ENCODE data around the gene SKOR1. TPM values are rescaled to one million over a fixed set of nuclear protein-coding genes. Genes with fewer than 3 reads are reported as not detected.

Gene SKOR1
- total RNA-seq, 1 donor, result 0.36 TPM

DNA sequence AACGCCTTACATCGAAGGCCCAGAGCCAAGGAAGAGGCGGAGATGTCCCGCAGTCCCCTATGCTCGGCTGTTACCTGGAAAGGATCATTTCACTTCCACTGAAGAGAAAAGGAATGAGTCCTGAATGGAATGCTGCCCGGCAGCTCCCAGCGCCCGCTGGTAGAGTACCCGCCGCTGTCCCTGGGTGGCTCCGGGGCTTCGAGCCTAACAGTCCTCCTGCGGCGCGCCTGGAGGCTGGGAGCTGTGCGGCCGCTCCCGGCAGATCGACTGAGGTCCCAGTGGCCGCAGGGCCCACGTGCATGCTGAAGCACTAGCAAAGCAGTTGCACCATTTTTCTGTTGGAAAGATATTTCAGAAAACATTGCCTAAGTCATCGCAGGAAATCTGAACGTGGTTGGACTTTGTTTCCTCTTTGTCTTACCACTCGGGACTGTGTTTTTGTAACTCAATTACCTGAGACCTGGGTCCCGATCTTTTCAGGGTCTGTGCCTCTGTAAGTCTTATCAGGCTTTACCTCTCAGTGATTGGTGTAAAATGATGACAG is 13.6 kb downstream of the SKOR1 start:
- peaks cover 38% of the 10 kb centered on the region for H3K4me1 ChIP-seq (ENCODE audit: insufficient read depth, low read length)
- H3K27ac ChIP-seq (ENCODE audit: low read depth, low read length), result no peak overlapping the region
- TF ChIP-seq, protein P1, sequence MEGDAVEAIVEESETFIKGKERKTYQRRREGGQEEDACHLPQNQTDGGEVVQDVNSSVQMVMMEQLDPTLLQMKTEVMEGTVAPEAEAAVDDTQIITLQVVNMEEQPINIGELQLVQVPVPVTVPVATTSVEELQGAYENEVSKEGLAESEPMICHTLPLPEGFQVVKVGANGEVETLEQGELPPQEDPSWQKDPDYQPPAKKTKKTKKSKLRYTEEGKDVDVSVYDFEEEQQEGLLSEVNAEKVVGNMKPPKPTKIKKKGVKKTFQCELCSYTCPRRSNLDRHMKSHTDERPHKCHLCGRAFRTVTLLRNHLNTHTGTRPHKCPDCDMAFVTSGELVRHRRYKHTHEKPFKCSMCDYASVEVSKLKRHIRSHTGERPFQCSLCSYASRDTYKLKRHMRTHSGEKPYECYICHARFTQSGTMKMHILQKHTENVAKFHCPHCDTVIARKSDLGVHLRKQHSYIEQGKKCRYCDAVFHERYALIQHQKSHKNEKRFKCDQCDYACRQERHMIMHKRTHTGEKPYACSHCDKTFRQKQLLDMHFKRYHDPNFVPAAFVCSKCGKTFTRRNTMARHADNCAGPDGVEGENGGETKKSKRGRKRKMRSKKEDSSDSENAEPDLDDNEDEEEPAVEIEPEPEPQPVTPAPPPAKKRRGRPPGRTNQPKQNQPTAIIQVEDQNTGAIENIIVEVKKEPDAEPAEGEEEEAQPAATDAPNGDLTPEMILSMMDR (IDR thresholded peaks at IDR 0.05; ENCODE audit: extremely low read depth, low read depth, low read length), result no peak
- no peaks in the 10 kb centered on the region for H3K9me3 ChIP-seq (ENCODE audit: low read depth, low read length)
- peak overlapping the region; percentile 86 for H3K4me3 ChIP-seq (ENCODE audit: insufficient read depth, low read length)
- peak; percentile 96 for DNase-seq (ENCODE audit: insufficient read length, low spot score, missing footprints)
- no peaks in the 10 kb centered on the region for H3K79me2 ChIP-seq (ENCODE audit: insufficient read depth, low read length)
- H4K20me1 ChIP-seq (ENCODE audit: insufficient read depth, low read length), result no peaks in the 10 kb centered on the region
- no peaks in the 10 kb centered on the region for H3K36me3 ChIP-seq (ENCODE audit: insufficient read depth, low read length)
- H3K4me2 ChIP-seq (ENCODE audit: insufficient read depth, low read length), result peak overlapping the region; percentile 98
- peaks cover 34% of the 10 kb centered on the region for H3K27me3 ChIP-seq (ENCODE audit: insufficient read depth, low read length)
- peak overlapping the region; percentile 83 for H2AFZ ChIP-seq (ENCODE audit: low read length)

DNA sequence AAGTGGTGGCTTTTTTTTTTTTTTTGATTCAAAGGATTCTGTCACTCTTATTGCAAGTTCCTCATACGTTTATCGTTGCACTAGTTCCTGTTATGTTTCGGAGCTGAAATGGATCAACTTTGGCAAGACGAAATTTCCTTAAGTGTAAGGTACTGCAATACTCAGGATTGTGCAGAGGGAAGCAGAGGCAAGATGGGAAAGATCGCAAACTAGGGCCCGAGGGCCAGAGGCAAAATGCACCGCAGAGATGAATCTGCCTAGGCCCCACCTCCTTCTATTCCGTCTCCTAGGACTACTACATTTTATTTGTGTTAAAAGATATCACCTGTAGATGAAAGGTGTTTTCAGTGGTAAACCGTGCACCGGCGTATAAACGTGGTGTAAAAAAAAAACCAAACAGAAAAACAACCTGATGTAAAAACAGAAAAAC is 14.2 kb downstream of the SKOR1 start:
- peak; percentile 85 for DNase-seq (ENCODE audit: insufficient read length, low spot score, missing footprints)
- no peaks in the 10 kb centered on the region for H3K79me2 ChIP-seq (ENCODE audit: insufficient read depth, low read length)
- H3K9me3 ChIP-seq (ENCODE audit: low read depth, low read length), result no peaks in the 10 kb centered on the region
- H4K20me1 ChIP-seq (ENCODE audit: insufficient read depth, low read length), result no peaks in the 10 kb centered on the region
- peaks cover 43% of the 10 kb centered on the region for H3K4me1 ChIP-seq (ENCODE audit: insufficient read depth, low read length)
- TF ChIP-seq, protein P1 (IDR thresholded peaks at IDR 0.05; ENCODE audit: extremely low read depth, low read depth, low read length), result no peak
- no peaks in the 10 kb centered on the region for H3K36me3 ChIP-seq (ENCODE audit: insufficient read depth, low read length)
- H3K4me3 ChIP-seq (ENCODE audit: insufficient read depth, low read length), result peak overlapping the region; percentile 86
- H2AFZ ChIP-seq (ENCODE audit: low read length), result peak overlapping the region; percentile 84
- peaks cover 28% of the 10 kb centered on the region for H3K27me3 ChIP-seq (ENCODE audit: insufficient read depth, low read length)
- H3K27ac ChIP-seq (ENCODE audit: low read depth, low read length), result peak overlapping the region; percentile 94
- peak overlapping the region; percentile 98 for H3K4me2 ChIP-seq (ENCODE audit: insufficient read depth, low read length)

DNA sequence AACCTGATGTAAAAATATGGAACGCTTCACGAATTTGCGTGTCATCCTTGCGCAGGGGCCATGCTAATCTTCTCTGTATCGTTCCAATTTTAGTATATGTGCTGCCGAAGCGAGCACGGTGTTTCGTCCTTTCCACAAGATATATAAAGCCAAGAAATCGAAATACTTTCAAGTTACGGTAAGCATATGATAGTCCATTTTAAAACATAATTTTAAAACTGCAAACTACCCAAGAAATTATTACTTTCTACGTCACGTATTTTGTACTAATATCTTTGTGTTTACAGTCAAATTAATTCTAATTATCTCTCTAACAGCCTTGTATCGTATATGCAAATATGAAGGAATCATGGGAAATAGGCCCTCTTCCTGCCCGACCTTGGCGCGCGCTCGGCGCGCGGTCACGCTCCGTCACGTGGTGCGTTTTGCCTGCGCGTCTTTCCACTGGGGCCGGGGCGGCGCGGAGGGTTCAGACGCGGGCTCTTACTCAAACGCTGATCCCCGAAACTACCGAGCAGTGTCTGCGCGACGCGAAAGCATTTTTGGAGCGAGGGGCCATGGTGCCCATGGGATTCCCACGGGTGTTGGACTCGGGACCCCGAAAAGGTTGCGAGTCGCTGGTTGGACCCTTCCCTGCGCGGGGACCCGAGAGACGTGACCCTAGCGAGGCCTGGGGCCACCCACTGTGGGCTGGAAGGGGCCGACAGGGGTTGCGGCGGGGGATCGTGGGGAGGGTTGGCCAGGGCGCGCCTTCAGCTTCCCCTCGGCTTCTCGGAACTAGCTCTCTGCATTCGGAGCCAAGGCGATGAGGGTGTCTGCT is 14.8 kb downstream of the SKOR1 start, which contains the start of gene RNU6-1:
Gene RNU6-1, minus strand, starts transcription at position 117 of the 820 bp plus-strand sequence.
- Histone ChIP-seq H3K79me2 (ENCODE audit: insufficient read depth, low read length) (no peaks in the 10 kb centered on the region), H3K36me3 (ENCODE audit: insufficient read depth, low read length) (no peaks in the 10 kb centered on the region)
- TF ChIP-seq, protein P1 (IDR thresholded peaks at IDR 0.05; ENCODE audit: extremely low read depth, low read depth, low read length), result no peak

More for the DNA sequence above, 14.8 kb downstream of the SKOR1 start, which contains the start of gene RNU6-1:
- peak within 1 kb of the TSS; percentile 98 for H3K4me2 ChIP-seq (ENCODE audit: insufficient read depth, low read length)
- peaks cover 43% of the 10 kb centered on the region for H3K4me1 ChIP-seq (ENCODE audit: insufficient read depth, low read length)
- H3K9me3 ChIP-seq (ENCODE audit: low read depth, low read length), result no peaks in the 10 kb centered on the region
- H3K27ac ChIP-seq (ENCODE audit: low read depth, low read length), result peak within 1 kb of the TSS; percentile 94
- no peaks in the 10 kb centered on the region for H4K20me1 ChIP-seq (ENCODE audit: insufficient read depth, low read length)
- peak within 1 kb of the TSS; percentile 86 for H3K4me3 ChIP-seq (ENCODE audit: insufficient read depth, low read length)
- H2AFZ ChIP-seq (ENCODE audit: low read length), result peak within 1 kb of the TSS; percentile 98
- DNase-seq (ENCODE audit: insufficient read length, low spot score, missing footprints), result peak; percentile 96
- H3K27me3 ChIP-seq (ENCODE audit: insufficient read depth, low read length), result peaks cover 21% of the 10 kb centered on the region
